ENCODE measurements around the gene CNBP.

CNBP gene

DNA sequence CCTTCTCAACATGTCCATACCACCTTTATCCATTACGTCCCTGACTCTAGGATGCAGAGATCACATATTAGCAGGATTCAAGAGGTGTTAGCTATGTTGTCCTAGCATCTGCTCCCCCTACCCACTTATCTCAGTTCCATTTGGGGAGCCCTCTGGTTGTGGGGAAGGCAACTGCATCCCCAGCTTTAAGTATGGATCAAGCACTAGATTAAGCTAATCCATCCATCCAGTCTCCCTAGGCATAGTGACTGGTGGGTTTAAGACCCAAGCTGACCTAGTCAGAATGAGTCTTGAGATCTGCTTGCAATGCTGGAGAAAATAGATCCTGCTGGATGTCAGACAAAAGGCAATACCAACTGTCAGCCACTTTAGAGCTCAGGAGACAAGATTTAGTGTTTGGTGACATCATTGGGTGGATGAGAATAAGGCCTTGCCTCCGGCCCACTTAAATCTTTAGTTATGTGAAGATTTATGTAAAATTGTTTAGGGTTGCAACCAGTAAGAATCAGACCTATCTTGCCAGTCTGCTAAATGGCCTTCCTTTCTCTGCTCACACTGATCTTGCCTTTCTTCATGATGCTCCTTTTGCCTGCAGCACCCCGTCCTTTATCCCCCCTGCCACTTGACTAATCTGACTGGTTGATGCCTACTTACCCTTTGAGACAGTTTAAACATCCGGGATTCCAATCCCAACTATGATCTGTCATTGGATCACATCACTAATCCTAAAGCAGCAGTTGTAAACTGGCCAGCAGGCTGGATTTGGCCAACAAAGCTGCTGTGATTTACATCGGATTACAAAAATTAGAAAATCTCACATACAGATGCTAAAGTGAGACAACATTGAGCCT is 20.7 kb downstream of the CNBP start:
- H2AFZ ChIP-seq (ENCODE audit: low read length): no peak overlapping the region
- H3K4me2 ChIP-seq (ENCODE audit: low read length): peak overlapping the region; percentile 97
- H3F3A ChIP-seq (ENCODE audit: insufficient read depth, low read length): peaks cover 20% of the 10 kb centered on the region
- peaks cover 41% of the 10 kb centered on the region for H3K36me3 ChIP-seq (ENCODE audit: insufficient read depth, low read length)
- peaks cover 19% of the 10 kb centered on the region for H3K79me2 ChIP-seq (ENCODE audit: insufficient read depth, low read length)
- H3K4me3 ChIP-seq (ENCODE audit: low read depth, low read length, poor library complexity, severe bottlenecking): peak overlapping the region; percentile 89
- H3K9me3 ChIP-seq (ENCODE audit: low read length): no peaks in the 10 kb centered on the region
- no peaks in the 10 kb centered on the region for H4K20me1 ChIP-seq (ENCODE audit: insufficient read depth, low read length)
- H3K4me1 ChIP-seq (ENCODE audit: insufficient read depth, low read length, severe bottlenecking): peaks cover 31% of the 10 kb centered on the region
- H3K27me3 ChIP-seq (ENCODE audit: insufficient read depth, low read length): no peaks in the 10 kb centered on the region
- peak overlapping the region; percentile 93; the same call in 1 of the 2 replicates for H3K9ac ChIP-seq (ENCODE audit: low read length)
- peak overlapping the region; percentile 99 for H3K27ac ChIP-seq (ENCODE audit: low read depth, low read length, poor library complexity, severe bottlenecking)
- TF ChIP-seq, protein P1, sequence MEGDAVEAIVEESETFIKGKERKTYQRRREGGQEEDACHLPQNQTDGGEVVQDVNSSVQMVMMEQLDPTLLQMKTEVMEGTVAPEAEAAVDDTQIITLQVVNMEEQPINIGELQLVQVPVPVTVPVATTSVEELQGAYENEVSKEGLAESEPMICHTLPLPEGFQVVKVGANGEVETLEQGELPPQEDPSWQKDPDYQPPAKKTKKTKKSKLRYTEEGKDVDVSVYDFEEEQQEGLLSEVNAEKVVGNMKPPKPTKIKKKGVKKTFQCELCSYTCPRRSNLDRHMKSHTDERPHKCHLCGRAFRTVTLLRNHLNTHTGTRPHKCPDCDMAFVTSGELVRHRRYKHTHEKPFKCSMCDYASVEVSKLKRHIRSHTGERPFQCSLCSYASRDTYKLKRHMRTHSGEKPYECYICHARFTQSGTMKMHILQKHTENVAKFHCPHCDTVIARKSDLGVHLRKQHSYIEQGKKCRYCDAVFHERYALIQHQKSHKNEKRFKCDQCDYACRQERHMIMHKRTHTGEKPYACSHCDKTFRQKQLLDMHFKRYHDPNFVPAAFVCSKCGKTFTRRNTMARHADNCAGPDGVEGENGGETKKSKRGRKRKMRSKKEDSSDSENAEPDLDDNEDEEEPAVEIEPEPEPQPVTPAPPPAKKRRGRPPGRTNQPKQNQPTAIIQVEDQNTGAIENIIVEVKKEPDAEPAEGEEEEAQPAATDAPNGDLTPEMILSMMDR (IDR thresholded peaks at IDR 0.05; ENCODE audit: low read length): peak; percentile 38
- no peak for TF ChIP-seq EZH2 (IDR thresholded peaks at IDR 0.05; ENCODE audit: borderline replicate concordance, low read length)
- H3K9me2 ChIP-seq (ENCODE audit: low read depth, low read length): no peaks in the 10 kb centered on the region

DNA sequence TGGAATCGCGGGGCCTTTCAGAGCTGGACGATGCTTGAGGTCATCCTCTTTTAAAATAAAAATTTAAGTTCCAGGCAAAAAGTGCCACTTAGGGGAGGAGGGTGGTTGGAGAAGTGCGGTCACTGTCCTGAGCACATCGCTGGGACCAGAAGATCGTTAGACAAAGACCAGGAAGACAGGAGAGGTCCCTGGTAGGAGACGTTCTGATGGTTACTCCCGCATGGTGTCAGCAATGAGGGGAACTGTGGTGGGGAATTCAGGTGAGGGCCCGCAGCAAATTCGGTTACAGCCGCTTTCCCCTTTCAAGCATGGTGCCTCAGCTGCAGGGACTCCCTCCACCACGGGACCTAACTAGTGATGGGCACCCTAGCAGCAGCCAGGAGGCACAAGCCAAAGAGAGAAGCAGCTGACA is 21.8 kb downstream of the CNBP start:
- TF ChIP-seq, protein P1 (IDR thresholded peaks at IDR 0.05; ENCODE audit: low read length): no peak; the same call in 1 of the 2 replicates
- no peak for TF ChIP-seq EZH2 (IDR thresholded peaks at IDR 0.05; ENCODE audit: borderline replicate concordance, low read length)
- Histone ChIP-seq H4K20me1 (ENCODE audit: insufficient read depth, low read length) (no peaks in the 10 kb centered on the region), H3K9me2 (ENCODE audit: low read depth, low read length) (no peaks in the 10 kb centered on the region), H3F3A (ENCODE audit: insufficient read depth, low read length) (peaks cover 20% of the 10 kb centered on the region), H3K36me3 (ENCODE audit: insufficient read depth, low read length) (peaks cover 41% of the 10 kb centered on the region), H3K79me2 (ENCODE audit: insufficient read depth, low read length) (peaks cover 19% of the 10 kb centered on the region), H3K9me3 (ENCODE audit: low read length) (no peaks in the 10 kb centered on the region), H3K27me3 (ENCODE audit: insufficient read depth, low read length) (no peaks in the 10 kb centered on the region), H2AFZ (ENCODE audit: low read length) (no peak overlapping the region), H3K27ac (ENCODE audit: low read depth, low read length, poor library complexity, severe bottlenecking) (peak overlapping the region; percentile 99), H3K4me1 (ENCODE audit: insufficient read depth, low read length, severe bottlenecking) (peaks cover 31% of the 10 kb centered on the region), H3K4me2 (ENCODE audit: low read length) (peak overlapping the region; percentile 97), H3K4me3 (ENCODE audit: low read depth, low read length, poor library complexity, severe bottlenecking) (peak overlapping the region; percentile 89), H3K9ac (ENCODE audit: low read length) (peak overlapping the region; percentile 93)

DNA sequence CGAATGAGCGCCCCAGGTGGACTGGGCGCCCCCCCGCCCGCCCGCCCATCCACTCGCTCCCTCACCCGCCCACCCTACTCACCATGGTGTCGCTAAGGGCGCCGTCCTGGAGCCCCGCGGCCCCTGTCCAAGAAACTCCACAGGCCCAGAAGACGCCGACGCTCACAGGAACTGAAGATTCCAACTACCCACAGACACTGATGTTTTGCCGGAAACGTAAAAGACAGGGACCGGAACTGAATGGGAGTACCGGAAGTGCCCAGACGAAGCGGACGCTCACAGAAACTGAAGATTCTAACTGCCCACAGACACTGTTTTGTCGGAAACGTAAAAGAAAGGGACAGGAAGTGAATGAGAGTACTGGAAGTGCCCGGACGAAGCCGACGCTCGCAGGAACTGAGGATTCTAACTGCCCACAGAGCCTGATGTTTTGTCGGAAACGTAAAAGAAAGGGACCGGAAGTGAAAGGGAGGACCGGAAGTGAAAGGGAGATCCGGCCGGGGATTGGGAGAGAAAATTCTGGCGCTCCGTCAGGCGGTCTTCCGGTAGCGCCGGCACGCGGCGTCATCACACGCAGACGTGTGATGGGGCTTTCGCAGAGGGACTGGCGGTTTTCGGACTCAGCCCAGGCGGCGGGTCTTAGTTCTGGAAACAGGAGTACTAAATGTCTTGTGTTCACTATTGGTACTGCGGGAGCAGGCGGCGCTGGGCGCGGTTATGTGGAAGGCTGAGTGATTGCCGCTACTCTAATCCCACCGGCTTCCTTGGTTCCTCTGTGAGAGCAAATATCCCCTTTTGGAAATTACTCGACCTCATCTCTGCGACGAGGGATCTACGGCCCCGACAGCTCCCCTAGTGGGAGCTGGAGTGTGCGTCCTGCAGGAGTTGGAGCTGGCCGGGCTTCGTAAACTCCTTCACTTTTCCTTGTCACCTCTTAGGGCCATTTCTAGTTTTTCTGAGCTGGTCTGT is 22.5 kb downstream of the CNBP start, which contains the start of gene ISY1:
Gene ISY1, minus strand, starts transcription at position 173 of the 969 bp plus-strand sequence. Its CDS starts 88 bp downstream, at position 85.
- Histone ChIP-seq H4K20me1 (ENCODE audit: insufficient read depth, low read length) (no peaks in the 10 kb centered on the region), H3K9me2 (ENCODE audit: low read depth, low read length) (no peaks in the 10 kb centered on the region), H3K4me2 (ENCODE audit: low read length) (peak within 1 kb of the TSS; percentile 97), H3K9me3 (ENCODE audit: low read length) (no peaks in the 10 kb centered on the region), H3K79me2 (ENCODE audit: insufficient read depth, low read length) (peaks cover 19% of the 10 kb centered on the region), H3K27me3 (ENCODE audit: insufficient read depth, low read length) (no peaks in the 10 kb centered on the region), H3K36me3 (ENCODE audit: insufficient read depth, low read length) (peaks cover 41% of the 10 kb centered on the region), H2AFZ (ENCODE audit: low read length) (peak within 1 kb of the TSS; percentile 97), H3K9ac (ENCODE audit: low read length) (peak within 1 kb of the TSS; percentile 93), H3K4me1 (ENCODE audit: insufficient read depth, low read length, severe bottlenecking) (peaks cover 31% of the 10 kb centered on the region), H3F3A (ENCODE audit: insufficient read depth, low read length) (peaks cover 20% of the 10 kb centered on the region), H3K27ac (ENCODE audit: low read depth, low read length, poor library complexity, severe bottlenecking) (peak within 1 kb of the TSS; percentile 99), H3K4me3 (ENCODE audit: low read depth, low read length, poor library complexity, severe bottlenecking) (peak within 1 kb of the TSS; percentile 89)
- TF ChIP-seq, protein P1 (IDR thresholded peaks at IDR 0.05; ENCODE audit: low read length): peak; percentile 86
- no peak for TF ChIP-seq EZH2 (IDR thresholded peaks at IDR 0.05; ENCODE audit: borderline replicate concordance, low read length)
